BJ (cell line): ENCODE measurements around the gene NALCN. TPM values are rescaled to one million over a fixed set of nuclear protein-coding genes. Genes with fewer than 3 reads are reported as not detected.

Experiments
- CTCF ChIA-PET: fragments of 350-600 bp; formaldehyde crosslinking; extraction: SDS; loops from one replicate; lab custom pipeline; 2021; ENCODE audit warnings: antibody characterized with exemption, inconsistent platforms; lab: Yijun Ruan, JAX
- POLR2A ChIA-PET: fragments of 300-600 bp; sonication (Branson Sonifier 250); formaldehyde crosslinking; extraction: SDS; loops from one replicate; lab custom pipeline; 2021; ENCODE audit warnings: antibody characterized with exemption; lab: Charles Lee
- DNase-seq: peaks from one replicate; pipeline ENCODE4 v3.0.0-alpha.2; 2011; ENCODE audit warnings: low read depth
- H3K27me3 ChIP-seq: 2 replicates; pipeline ENCODE4 v1.6.0; 2011; ENCODE audit warnings: low read length; ENCODE audit not compliant: control insufficient read depth, insufficient read depth
- H3K36me3 ChIP-seq: 2 replicates; pipeline ENCODE4 v1.5.1; 2011; ENCODE audit warnings: low read length; ENCODE audit not compliant: control insufficient read depth, insufficient read depth
- H3K4me3 ChIP-seq: 2 replicates; pipeline ENCODE4 v1.5.1; 2011; ENCODE audit warnings: low read depth, mild to moderate bottlenecking, control low read depth, low read length
- CTCF ChIP-seq: IDR thresholded peaks from 2 replicates; pipeline ENCODE4 v1.5.1; 2011; ENCODE audit warnings: low read depth, mild to moderate bottlenecking, control low read depth, inconsistent platforms, low read length, moderate library complexity; ENCODE audit not compliant: insufficient read depth
- polyA plus RNA-seq: library from polyadenylated mRNA; depleted of rRNA; stranded (reverse); fragments of >200 nt; gene quantifications from 2 replicates; pipeline ENCODE4 v1.2.3, GENCODE V29; 2011

Gene NALCN
- polyA plus RNA-seq, 1 experiment: 2.9 TPM

GRCh38 chr13:101058841-101059240 is 357.5 kb downstream of the NALCN start:
- CTCF ChIA-PET: interaction anchor here (1.2 kb wide), 1 partner anchor 17 kb away, joined by 3 read pairs; no protein-coding TSS in a partner anchor
- no peak for TF ChIP-seq CTCF
- POLR2A ChIA-PET: no interaction called here
- H3K4me3 ChIP-seq: no peak overlapping the region
- H3K27me3 ChIP-seq: no peaks in the 10 kb centered on the region; the same call in 1 of the 2 replicates
- no peaks in the 10 kb centered on the region for H3K36me3 ChIP-seq
- no peak for DNase-seq

DNA sequence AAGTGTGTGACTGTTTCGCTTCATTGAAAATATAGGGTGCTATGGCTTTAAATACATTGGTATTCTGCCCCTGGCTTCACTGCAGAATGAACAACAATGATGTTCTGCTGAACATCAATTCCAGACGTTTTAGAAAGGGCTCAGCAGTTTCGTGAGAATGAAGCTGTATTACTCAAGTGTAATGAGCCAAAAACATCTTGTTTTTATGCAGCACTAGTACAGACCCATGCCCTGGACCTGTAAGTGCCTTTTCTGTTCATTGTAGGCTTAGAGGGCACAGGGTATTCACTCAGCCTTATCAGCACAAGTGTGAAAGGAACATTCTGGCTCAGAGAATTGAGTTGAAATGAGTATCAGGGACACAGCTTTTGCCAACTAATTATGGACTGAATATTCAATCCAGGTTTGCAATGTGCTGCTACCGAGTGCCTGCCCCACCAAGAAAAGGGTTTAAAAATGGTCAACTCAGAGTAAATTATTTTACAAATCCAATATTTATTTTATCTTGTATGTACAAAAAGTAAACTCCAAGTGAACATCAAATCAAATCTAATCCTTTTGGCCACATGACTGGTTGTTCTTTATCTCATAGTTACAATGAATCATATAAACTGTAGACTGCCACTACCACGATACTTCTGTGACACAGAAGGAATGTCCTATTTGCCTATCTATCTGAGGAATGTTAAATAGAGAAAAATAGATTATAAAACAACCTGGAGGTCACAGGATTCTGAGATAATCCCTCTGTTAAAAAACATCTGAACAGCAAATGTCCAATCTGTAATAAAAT is 362.8 kb downstream of the NALCN start:
- DNase-seq: no peak

DNA sequence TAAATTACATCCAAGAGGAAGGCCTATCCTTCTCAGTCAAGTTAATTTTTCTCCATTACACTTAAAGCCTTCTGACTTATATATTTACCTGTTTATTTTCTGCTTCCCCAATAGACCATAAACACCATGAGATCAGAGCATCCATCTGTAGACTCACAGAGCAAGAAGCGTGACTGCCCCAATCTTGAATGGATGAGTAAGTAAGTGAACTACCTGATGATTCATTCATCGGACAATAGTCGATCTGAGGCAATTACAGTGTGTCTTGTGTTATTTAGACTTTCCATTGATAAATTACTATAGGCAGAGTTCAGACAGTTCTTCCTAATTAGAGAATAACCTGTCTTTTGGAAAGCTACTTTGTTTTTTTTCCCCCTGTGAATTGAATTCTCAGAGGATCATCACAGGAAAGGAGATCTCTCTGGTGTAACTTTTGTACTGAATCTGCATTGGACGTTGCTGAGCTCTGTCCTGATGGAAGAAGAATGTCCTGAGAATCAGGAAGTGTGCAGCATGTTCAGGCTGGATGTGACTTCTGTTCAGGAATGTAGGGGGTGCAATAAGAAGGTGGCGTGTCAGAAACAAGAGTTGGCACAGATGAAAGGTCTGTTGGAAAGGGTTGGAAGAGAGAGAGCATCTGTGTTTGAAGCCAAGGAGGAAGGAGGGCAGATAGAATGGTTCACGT is 367.0 kb downstream of the NALCN start:
- POLR2A ChIA-PET: no interaction called here
- Histone ChIP-seq H3K36me3 (no peaks in the 10 kb centered on the region), H3K4me3 (no peak overlapping the region), H3K27me3 (no peaks in the 10 kb centered on the region)
- no peak for DNase-seq
- CTCF ChIA-PET: no interaction called here
- no peak for TF ChIP-seq CTCF

More for the DNA sequence above, 362.8 kb downstream of the NALCN start:
- Histone ChIP-seq H3K36me3 (no peaks in the 10 kb centered on the region), H3K27me3 (no peaks in the 10 kb centered on the region; the same call in 1 of the 2 replicates), H3K4me3 (no peak overlapping the region)
- ChIA-PET CTCF (no interaction called here), POLR2A (no interaction called here)
- no peak for TF ChIP-seq CTCF

GRCh38 chr13:101036546-101036945 is 379.8 kb downstream of the NALCN start:
- ChIA-PET CTCF (interaction anchor here (0.7 kb wide), 1 partner anchor 49 kb away, joined by 3 read pairs; no protein-coding TSS in a partner anchor), POLR2A (no interaction called here)
- H3K4me3 ChIP-seq: no peak overlapping the region
- no peak for TF ChIP-seq CTCF
- no peaks in the 10 kb centered on the region for H3K27me3 ChIP-seq
- H3K36me3 ChIP-seq: no peaks in the 10 kb centered on the region
- DNase-seq: no peak

DNA sequence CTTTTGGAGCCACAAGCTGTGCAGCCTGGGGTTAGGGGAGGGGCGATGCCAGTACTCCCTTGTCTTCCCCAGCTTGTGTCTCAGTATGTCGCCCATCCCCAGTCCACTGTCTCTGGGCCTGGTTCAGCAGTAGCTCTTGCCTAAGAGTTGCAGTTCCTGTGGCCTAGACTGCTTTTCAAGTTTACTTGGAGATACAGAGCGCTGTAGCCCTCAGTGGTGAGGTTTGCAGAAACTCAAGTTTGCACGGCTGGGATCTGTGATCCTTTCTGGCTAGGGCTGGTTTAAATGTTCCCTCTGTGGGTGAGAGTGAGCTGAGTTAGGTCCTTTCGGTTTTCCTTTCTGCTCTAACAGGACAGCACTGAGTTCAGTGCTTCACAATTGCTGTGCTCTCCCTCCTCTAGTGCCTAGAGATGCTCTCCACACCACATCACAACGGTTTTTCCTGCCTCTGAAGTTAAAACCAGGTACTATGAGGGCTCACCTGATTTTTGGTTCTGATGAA is 381.1 kb downstream of the NALCN start:
- CTCF ChIA-PET: no interaction called here
- no peak for TF ChIP-seq CTCF

More for the DNA sequence above, 381.1 kb downstream of the NALCN start:
- Histone ChIP-seq H3K27me3 (no peaks in the 10 kb centered on the region), H3K4me3 (no peak overlapping the region), H3K36me3 (no peaks in the 10 kb centered on the region)
- no peak for DNase-seq
- POLR2A ChIA-PET: no interaction called here
